RWPE1 (cell line): ENCODE measurements around the gene METTL14.

ENCODE experiments used
- CTCF ChIA-PET: fragments of 350-600 bp; sonication (Branson Sonifier 250); formaldehyde crosslinking; extraction: SDS; loops from one replicate; lab custom pipeline; 2021; lab: Yijun Ruan, JAX
- POLR2A ChIA-PET: fragments of 400-600 bp; formaldehyde crosslinking; extraction: SDS; loops from one replicate; lab custom pipeline; 2020; ENCODE audit warnings: antibody characterized with exemption; ENCODE audit not compliant: low non-redundant PET; lab: Yijun Ruan, JAX
- DNase-seq: peaks from one replicate; pipeline ENCODE4 v3.0.0; 2012; ENCODE audit warnings: low spot score
- H3K27ac ChIP-seq: fragments of 450-650 bp; 2 replicates; pipeline ENCODE4 v1.5.1; 2017
- TF ChIP-seq, protein P1 (sequence below): fragments of 450-650 bp; conservative IDR thresholded peaks from 2 replicates; pipeline ENCODE4 v1.5.1; 2017; ENCODE audit warnings: low read depth, mild to moderate bottlenecking

The METTL14 gene

DNA sequence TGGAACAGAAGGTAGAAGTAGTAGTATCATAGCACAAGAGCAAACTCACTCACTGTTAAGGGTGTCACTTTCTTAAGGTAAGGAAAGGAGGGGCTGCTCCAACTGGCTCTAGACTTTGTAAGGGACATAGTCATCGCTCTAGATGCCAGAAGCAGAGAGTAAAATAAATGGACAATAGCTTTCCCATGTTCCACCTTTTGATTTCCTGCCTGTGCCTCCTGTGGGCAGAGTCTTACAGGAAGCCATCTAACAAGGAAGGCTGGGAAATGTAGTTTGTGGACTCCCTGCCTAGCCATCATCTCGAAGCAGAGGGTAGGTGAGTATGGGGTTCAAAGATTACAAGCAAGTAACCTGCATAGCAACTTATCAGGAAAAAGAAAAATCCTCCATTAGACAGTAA lies 1.7 kb upstream of the METTL14 start:
- POLR2A ChIA-PET = no interaction called here
- peak; percentile 4 for DNase-seq
- no peak overlapping the region for H3K27ac ChIP-seq
- TF ChIP-seq, protein P1, sequence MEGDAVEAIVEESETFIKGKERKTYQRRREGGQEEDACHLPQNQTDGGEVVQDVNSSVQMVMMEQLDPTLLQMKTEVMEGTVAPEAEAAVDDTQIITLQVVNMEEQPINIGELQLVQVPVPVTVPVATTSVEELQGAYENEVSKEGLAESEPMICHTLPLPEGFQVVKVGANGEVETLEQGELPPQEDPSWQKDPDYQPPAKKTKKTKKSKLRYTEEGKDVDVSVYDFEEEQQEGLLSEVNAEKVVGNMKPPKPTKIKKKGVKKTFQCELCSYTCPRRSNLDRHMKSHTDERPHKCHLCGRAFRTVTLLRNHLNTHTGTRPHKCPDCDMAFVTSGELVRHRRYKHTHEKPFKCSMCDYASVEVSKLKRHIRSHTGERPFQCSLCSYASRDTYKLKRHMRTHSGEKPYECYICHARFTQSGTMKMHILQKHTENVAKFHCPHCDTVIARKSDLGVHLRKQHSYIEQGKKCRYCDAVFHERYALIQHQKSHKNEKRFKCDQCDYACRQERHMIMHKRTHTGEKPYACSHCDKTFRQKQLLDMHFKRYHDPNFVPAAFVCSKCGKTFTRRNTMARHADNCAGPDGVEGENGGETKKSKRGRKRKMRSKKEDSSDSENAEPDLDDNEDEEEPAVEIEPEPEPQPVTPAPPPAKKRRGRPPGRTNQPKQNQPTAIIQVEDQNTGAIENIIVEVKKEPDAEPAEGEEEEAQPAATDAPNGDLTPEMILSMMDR = no peak
- CTCF ChIA-PET = no interaction called here

DNA sequence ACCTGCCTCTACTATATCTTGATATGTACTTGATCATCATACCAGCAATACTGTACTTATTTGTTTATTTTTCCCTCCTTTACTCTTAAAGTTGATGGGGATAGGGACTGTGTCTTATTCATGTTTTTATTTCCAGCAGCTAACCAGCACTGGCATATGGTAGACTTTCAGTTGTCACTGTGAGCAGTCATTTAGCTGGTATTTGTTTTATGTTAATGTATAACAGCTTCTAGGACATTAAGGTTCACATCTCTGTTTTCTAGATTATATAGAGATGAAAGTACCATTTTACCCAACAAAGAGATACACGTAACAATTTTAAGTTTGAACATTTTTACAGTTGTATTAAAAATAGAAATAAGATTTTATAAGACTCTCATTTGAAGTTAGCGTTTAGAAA lies 17.9 kb downstream of the METTL14 start:
- CTCF ChIA-PET = interaction anchor here (0.6 kb wide), 1 partner anchor 135 kb away, joined by 5 read pairs; no protein-coding TSS in a partner anchor
- POLR2A ChIA-PET = no interaction called here
- H3K27ac ChIP-seq = no peak overlapping the region
- DNase-seq = no peak
- TF ChIP-seq, protein P1 = no peak

DNA sequence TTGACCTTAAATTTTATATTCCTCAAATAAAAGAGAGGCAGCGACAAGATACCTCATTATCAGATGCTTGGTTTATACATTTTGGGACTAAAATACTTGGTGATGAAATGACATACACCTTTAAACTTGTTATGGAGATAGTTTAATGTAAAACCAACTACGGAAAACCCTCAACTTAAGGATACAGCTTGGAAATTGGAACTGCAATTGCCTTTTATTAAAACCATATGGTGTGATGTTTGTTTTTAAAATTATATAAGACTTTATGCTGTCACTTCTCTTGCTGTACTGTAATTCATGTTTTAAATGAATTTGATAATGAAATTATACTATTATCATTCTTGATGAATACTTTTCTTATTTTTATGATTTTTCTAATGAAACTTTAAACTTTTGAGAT lies 25.9 kb downstream of the METTL14 start:
- H3K27ac ChIP-seq = no peak overlapping the region
- TF ChIP-seq, protein P1 = no peak
- DNase-seq = no peak
- CTCF ChIA-PET = no interaction called here
- POLR2A ChIA-PET = no interaction called here

DNA sequence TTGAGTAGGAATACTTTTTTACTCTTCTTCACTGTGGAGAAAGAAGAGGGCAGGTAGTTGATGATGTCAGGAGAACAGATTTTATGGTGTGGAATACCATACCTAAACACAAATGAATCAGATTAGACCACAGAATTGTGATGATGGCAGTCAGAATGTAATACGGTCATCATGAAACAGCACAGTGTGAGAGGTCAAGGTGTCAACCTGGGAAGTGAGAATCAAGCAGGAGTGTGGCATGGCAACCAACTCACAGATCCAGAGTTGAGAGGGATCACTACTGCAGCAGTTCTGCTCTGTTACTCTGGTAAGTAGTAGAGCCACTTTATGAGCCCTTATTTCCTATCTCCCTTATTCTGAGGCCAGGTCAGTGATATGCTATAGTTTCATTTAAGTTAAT lies 27.7 kb downstream of the METTL14 start:
- POLR2A ChIA-PET = no interaction called here
- H3K27ac ChIP-seq = no peak overlapping the region
- CTCF ChIA-PET = interaction anchor here (0.7 kb wide), 1 partner anchor 145 kb away, joined by 4 read pairs; no protein-coding TSS in a partner anchor
- DNase-seq = no peak
- TF ChIP-seq, protein P1 = no peak

DNA sequence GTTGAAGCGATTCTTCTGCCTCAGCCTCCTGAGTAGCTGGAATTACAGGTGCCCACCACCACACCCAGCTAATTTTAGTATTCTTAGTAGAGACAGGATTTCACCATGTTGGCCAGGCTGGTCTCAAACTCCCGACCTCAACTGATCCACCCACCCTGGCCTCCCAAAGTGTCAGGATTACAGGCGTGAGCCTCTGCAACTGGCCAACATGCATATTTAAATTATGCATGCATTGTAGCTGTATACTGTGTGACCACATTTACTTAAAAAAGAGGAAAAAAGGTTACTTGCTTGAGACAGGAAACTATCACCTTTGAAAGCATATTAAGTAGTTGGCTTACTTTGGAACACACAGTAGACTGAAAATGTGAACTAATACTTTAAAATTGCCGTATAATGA lies 29.5 kb downstream of the METTL14 start:
- TF ChIP-seq, protein P1 = no peak
- ChIA-PET POLR2A (no interaction called here), CTCF (no interaction called here)
- no peak overlapping the region for H3K27ac ChIP-seq
- no peak for DNase-seq

DNA sequence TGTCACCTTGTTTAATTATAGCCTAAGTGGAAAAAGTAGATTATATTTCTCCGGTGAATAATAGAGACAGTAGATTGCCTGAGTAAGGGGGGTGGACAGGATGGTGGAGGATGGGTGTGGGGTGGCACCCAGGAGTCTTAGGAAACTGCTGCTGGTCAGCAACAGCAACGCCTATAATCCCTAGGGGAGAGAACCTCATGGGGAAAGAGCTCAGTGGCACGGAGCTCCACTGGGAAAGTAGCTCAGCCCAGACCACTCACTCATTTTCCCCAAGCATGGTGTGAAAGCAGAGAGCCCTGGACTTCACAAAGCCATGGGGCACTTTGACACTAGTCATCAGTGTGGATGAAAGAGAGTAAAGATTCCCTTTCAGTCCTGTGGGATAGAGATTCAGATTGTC lies 31.1 kb downstream of the METTL14 start:
- CTCF ChIA-PET = no interaction called here
- TF ChIP-seq, protein P1 = no peak
- DNase-seq = no peak
- H3K27ac ChIP-seq = no peak overlapping the region
- POLR2A ChIA-PET = no interaction called here
